Kidney (tissue), 14 donors: ENCODE results near the gene RPS19. TPM values are rescaled to one million over a fixed set of nuclear protein-coding genes. Genes with fewer than 3 reads are reported as not detected.

Experiments used
- DNase-seq, 5 donors: peaks; one replicate each; pipeline ENCODE4 v3.0.0-alpha.2; 2013 to 2020
- FAIRE-seq: peaks from 2 replicates; lab custom pipeline; 2012; peaks lifted over from hg19 to GRCh38; lab: Jason Lieb, UNC
- H3K27ac ChIP-seq, 2 donors: one replicate each; pipeline ENCODE4 v1.7.0; 2013; ENCODE audit warnings: low read depth in 2 of 2, low read length in 2 of 2, inconsistent platforms in 1 of 2
- H3K27me3 ChIP-seq: one replicate; pipeline ENCODE4 v1.7.1; 2013; ENCODE audit warnings: low read length, inconsistent platforms; ENCODE audit not compliant: control insufficient read depth, insufficient read depth
- H3K36me3 ChIP-seq, 3 donors: one replicate each; pipeline versions ENCODE4 v1.7.0 to v1.7.1; 2013; ENCODE audit warnings: low read length in 3 of 3, control low read depth in 1 of 3, inconsistent platforms in 1 of 3; ENCODE audit not compliant: insufficient read depth in 3 of 3, control insufficient read depth in 2 of 3
- H3K4me1 ChIP-seq, 3 donors: one replicate each; pipeline versions ENCODE4 v1.7.0 to v1.7.1; 2013; ENCODE audit warnings: low read length in 3 of 3, inconsistent platforms in 1 of 3, low read depth in 1 of 3; ENCODE audit not compliant: control insufficient read depth in 2 of 3, insufficient read depth in 2 of 3
- H3K4me3 ChIP-seq, 3 donors: one replicate each; pipeline versions ENCODE4 v1.7.0 to v1.8.1; 2013; ENCODE audit warnings: low read length in 3 of 3, control low read depth in 1 of 3, inconsistent platforms in 1 of 3
- H3K9ac ChIP-seq, 3 donors: one replicate each; pipeline versions ENCODE4 v1.7.0 to v1.7.1; 2013; ENCODE audit warnings: low read length in 3 of 3, control low read depth in 1 of 3, inconsistent platforms in 1 of 3
- H3K9me3 ChIP-seq, 3 donors: one replicate each; pipeline versions ENCODE4 v1.7.0 to v1.7.1; 2013; ENCODE audit warnings: low read length in 3 of 3, control low read depth in 1 of 3, inconsistent platforms in 1 of 3; ENCODE audit not compliant: control insufficient read depth in 2 of 3, insufficient read depth in 1 of 3
- CTCF ChIP-seq: IDR thresholded peaks from 3 replicates; pipeline ENCODE4 v1.5.1; 2012; ENCODE audit warnings: mild to moderate bottlenecking, moderate library complexity, borderline replicate concordance; ENCODE audit not compliant: insufficient read depth; ENCODE audit errors: extremely low read depth
- intact Hi-C: fragments of 100-400 bp; cut with DNase I; formaldehyde crosslinking; loops from one replicate; pipeline ENCODE4 v1.11.1; 2022
- polyA plus RNA-seq: library from polyadenylated mRNA; stranded (reverse); fragments of 350-450 nt; fragmentation: Illumina TruSeq; extraction: RNeasy Lipid Tissue Mini Kit (QIAGEN cat#74804); gene quantifications from one replicate; pipeline ENCODE4 v1.2.3, GENCODE V29; 2014; ENCODE audit warnings: low read depth, low replicate concordance; ENCODE audit not compliant: insufficient read depth
- total RNA-seq: library from RNA; stranded (reverse); fragmentation: NEBNext Ultra II Directional; extraction: Animal tissue kit (Norgen Biotek cat#: 25700); gene quantifications from one replicate; pipeline ENCODE4 v1.2.1, GENCODE V29; 2021
- donor health status: control.
- donor health status: control.
- donor health status: control.
- donor health status: control.
- donor health status: control.
- donor health status: DM: yes; HTN: yes; CAD: no.
- donor health status: Normal renal cell carcinoma (clear cell type).

The RPS19 gene
- total and polyA plus RNA-seq, 2 donors from 2014 or later: 1,433 to 2,116 TPM

GRCh38 chr19:41887711-41888382 lies 27.8 kb downstream of the RPS19 start:
- TF ChIP-seq CTCF: no peak
- H3K9ac ChIP-seq: no peak overlapping the region
- H3K4me3 ChIP-seq: no peak overlapping the region
- no peak overlapping the region for H3K27ac ChIP-seq
- peak in 3 of 5 donors; percentile 42 to 49 (median 43) for DNase-seq
- peaks cover 0 to 9% (median 9%) of the 10 kb centered on the region in 3 donors for H3K36me3 ChIP-seq
- H3K4me1 ChIP-seq: peaks cover 0 to 10% (median 6%) of the 10 kb centered on the region in 3 donors
- intact Hi-C loops: no loop called here
- no peaks in the 10 kb centered on the region for H3K27me3 ChIP-seq
- no peak for FAIRE-seq
- no peaks in the 10 kb centered on the region for H3K9me3 ChIP-seq

- intact Hi-C loops: no loop called here
- DNase-seq: no peak
- no peak for TF ChIP-seq CTCF
- no peak for FAIRE-seq
- Histone ChIP-seq H3K36me3 (peaks cover 0 to 11% (median 9%) of the 10 kb centered on the region in 3 donors), H3K27ac (no peak overlapping the region), H3K27me3 (no peaks in the 10 kb centered on the region), H3K4me3 (no peak overlapping the region), H3K4me1 (peaks cover 0 to 10% (median 6%) of the 10 kb centered on the region in 3 donors), H3K9ac (no peak overlapping the region), H3K9me3 (no peaks in the 10 kb centered on the region)
Observed at GRCh38 chr19:41888926-41889325, 28.9 kb downstream of the RPS19 start.

- intact Hi-C loops: no loop called here
- peaks cover 0 to 6% (median 2%) of the 10 kb centered on the region in 3 donors for H3K4me1 ChIP-seq
- no peak for TF ChIP-seq CTCF
Observed at GRCh38 chr19:41889896-41890295, 29.8 kb downstream of the RPS19 start.

GRCh38 chr19:41890936-41891335 lies 30.9 kb downstream of the RPS19 start:
- no peaks in the 10 kb centered on the region for H3K9me3 ChIP-seq
- FAIRE-seq (no peak), DNase-seq (no peak)
- no peak for TF ChIP-seq CTCF
- H3K27ac ChIP-seq: no peak overlapping the region
- no peak overlapping the region for H3K4me3 ChIP-seq
- peaks cover 0 to 4% (median 0%) of the 10 kb centered on the region in 3 donors for H3K4me1 ChIP-seq
- H3K36me3 ChIP-seq: peaks cover 0 to 26% (median 13%) of the 10 kb centered on the region in 3 donors
- no peak overlapping the region for H3K9ac ChIP-seq
- intact Hi-C loops: no loop called here
- H3K27me3 ChIP-seq: no peaks in the 10 kb centered on the region

More at GRCh38 chr19:41889896-41890295, 29.8 kb downstream of the RPS19 start:
- Histone ChIP-seq H3K36me3 (peaks cover 0 to 15% (median 9%) of the 10 kb centered on the region in 3 donors), H3K9ac (no peak overlapping the region), H3K27ac (no peak overlapping the region), H3K9me3 (no peaks in the 10 kb centered on the region), H3K4me3 (no peak overlapping the region), H3K27me3 (no peaks in the 10 kb centered on the region)
- no peak for FAIRE-seq
- no peak for DNase-seq
